Frontal cortex (tissue), 4 donors: ENCODE measurements around the gene MAP1LC3B. TPM values are rescaled to one million over a fixed set of nuclear protein-coding genes. Genes with fewer than 3 reads are reported as not detected.

Source experiments
- DNase-seq, 2 donors: peaks; one replicate each; pipeline ENCODE4 v3.0.0; 2012; ENCODE audit warnings: low spot score in 2 of 2
- FAIRE-seq: peaks from 2 replicates; lab custom pipeline; 2012; peaks lifted over from hg19 to GRCh38; lab: Jason Lieb, UNC
- total RNA-seq: library from RNA; depleted of rRNA; stranded (reverse); fragments of >200 nt; gene quantifications from one replicate; pipeline ENCODE4 v1.2.3, GENCODE V29; 2014
- donor health status: control.
- donor health status: control.
- donor health status: control.

The MAP1LC3B gene
- total RNA-seq, 1 donor from 2014 or later, result 24.5 TPM

- no peak for DNase-seq
- FAIRE-seq, result no peak
These were observed 50.9 kb downstream of the MAP1LC3B start for GRCh38 chr16:87443016-87443415.

GRCh38 chr16:87443964-87444363 is 51.8 kb downstream of the MAP1LC3B start:
- FAIRE-seq (no peak), DNase-seq (no peak)

DNA sequence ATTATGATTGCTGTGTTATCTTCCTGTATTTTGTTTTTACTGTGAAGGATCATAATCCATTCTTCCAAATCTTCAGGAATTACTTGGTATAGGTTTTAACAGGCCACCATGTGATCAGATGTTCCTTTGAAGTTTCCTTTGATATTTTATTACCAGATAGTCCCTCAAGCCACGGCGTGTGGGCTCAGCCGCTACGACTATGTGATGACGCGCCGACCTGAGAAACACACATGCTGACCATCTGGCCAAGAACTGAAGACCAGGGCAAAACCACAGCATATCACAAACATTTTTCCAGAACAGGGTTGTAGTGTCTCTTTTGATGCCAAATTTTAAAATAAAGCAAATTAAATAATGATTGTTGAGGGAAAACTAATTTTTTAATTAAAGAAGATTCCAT is 53.4 kb downstream of the MAP1LC3B start:
- DNase-seq, result no peak
- FAIRE-seq, result no peak

GRCh38 chr16:87446479-87446878 is 54.3 kb downstream of the MAP1LC3B start:
- DNase-seq, result no peak
- FAIRE-seq, result no peak

- DNase-seq, result no peak
- no peak for FAIRE-seq
These were observed 55.2 kb downstream of the MAP1LC3B start for GRCh38 chr16:87447323-87447722.

DNA sequence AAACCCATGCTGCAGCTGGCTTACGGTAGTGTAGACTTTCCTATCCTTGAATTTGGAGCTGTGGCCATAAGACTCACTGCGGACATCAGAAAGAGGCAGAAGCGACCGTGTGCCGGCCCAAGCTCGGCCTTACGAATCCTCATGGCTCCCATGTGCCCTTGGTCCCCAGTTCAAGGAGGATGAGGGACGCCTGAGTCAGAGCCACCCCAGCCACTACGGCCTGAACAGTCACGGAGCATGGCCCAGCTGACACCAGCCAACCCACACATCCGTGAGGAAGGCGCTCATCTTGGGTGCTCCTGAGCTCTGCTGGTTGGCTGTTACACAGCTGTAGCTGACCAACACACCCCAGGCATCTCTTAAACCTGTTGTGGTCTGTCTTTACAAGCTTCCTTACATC is 56.7 kb downstream of the MAP1LC3B start:
- DNase-seq, result no peak
- FAIRE-seq, result no peak

GRCh38 chr16:87451563-87452210 is 59.6 kb downstream of the MAP1LC3B start:
- FAIRE-seq, result no peak
- DNase-seq, result no peak

GRCh38 chr16:87453326-87453725 is 61.2 kb downstream of the MAP1LC3B start:
- FAIRE-seq (no peak), DNase-seq (no peak)

Other genes starting within 250 kb of the MAP1LC3B start
- 2.4 TPM for gene C16orf95, start 74.9 kb upstream of the MAP1LC3B start, total RNA-seq
- 22.8 TPM for gene FBXO31, start 8.6 kb upstream of the MAP1LC3B start, total RNA-seq
- 26.1 TPM for gene ZCCHC14, start 100.7 kb downstream of the MAP1LC3B start, total RNA-seq
- 48.1 TPM for gene JPH3, start 210.2 kb downstream of the MAP1LC3B start, total RNA-seq